HG02970 (cell line): ENCODE results near the gene OCIAD2.
A peak's percentile ranks its signal among the peaks of the same experiment; 100 is the strongest.
"Not testable (repeated sequence)": the region's sequence is repeated elsewhere in the genome, so short reads cannot be mapped to it uniquely, and the experiment has no call there.

Source experiments
- ATAC-seq: cut with Tn5 transposase; IDR thresholded peaks from one replicate; pipeline ENCODE4 v1.9.1; 2021; ENCODE audit warnings: mild to moderate bottlenecking, moderate library complexity, moderate number of reproducible peaks; ENCODE audit not compliant: unreplicated experiment, low FRiP score

The OCIAD2 gene

GRCh38 chr4:48906206-48907173, at the start of gene OCIAD2:
Gene OCIAD2, minus strand, starts transcription at chr4:48906774. Its CDS starts 2,225 bp downstream, at chr4:48904549.
- ATAC-seq: peak; percentile 62

- ATAC-seq: no peak
Observed at GRCh38 chr4:48954314-48954713, 47.7 kb upstream of the OCIAD2 start.

- ATAC-seq: no peak
Observed at GRCh38 chr4:48949518-48950219, 43.1 kb upstream of the OCIAD2 start.

GRCh38 chr4:48949086-48949485, 42.5 kb upstream of the OCIAD2 start:
- no peak for ATAC-seq

- ATAC-seq: no peak
Observed at GRCh38 chr4:48947731-48948130, 41.2 kb upstream of the OCIAD2 start.

GRCh38 chr4:48945981-48946380, 39.4 kb upstream of the OCIAD2 start:
- no peak for ATAC-seq

- no peak for ATAC-seq
Observed at GRCh38 chr4:48944756-48945241, 38.2 kb upstream of the OCIAD2 start.

- no peak for ATAC-seq
Observed at GRCh38 chr4:48944252-48944651, 37.7 kb upstream of the OCIAD2 start.

GRCh38 chr4:48943387-48943786, 36.8 kb upstream of the OCIAD2 start:
- no peak for ATAC-seq

- ATAC-seq: no peak
Observed at GRCh38 chr4:48939785-48940184, 33.2 kb upstream of the OCIAD2 start.

GRCh38 chr4:48938831-48939230, 32.3 kb upstream of the OCIAD2 start:
- ATAC-seq: no peak

GRCh38 chr4:48937033-48937432, 30.5 kb upstream of the OCIAD2 start:
- ATAC-seq: no peak

- ATAC-seq: no peak
Observed at GRCh38 chr4:48931459-48931858, 24.9 kb upstream of the OCIAD2 start.

- ATAC-seq: no peak
Observed at GRCh38 chr4:48930654-48931053, 24.1 kb upstream of the OCIAD2 start.

- no peak for ATAC-seq
Observed at GRCh38 chr4:48924416-48924815, 17.8 kb upstream of the OCIAD2 start.

GRCh38 chr4:48923065-48923464, 16.5 kb upstream of the OCIAD2 start:
- not testable (repeated sequence) for ATAC-seq

GRCh38 chr4:48914311-48914710, 7.7 kb upstream of the OCIAD2 start:
- no peak for ATAC-seq

GRCh38 chr4:48913346-48913745, 6.8 kb upstream of the OCIAD2 start:
- ATAC-seq: no peak

GRCh38 chr4:48912349-48912748, 5.8 kb upstream of the OCIAD2 start:
- ATAC-seq: no peak

GRCh38 chr4:48910511-48910910, 3.9 kb upstream of the OCIAD2 start:
- ATAC-seq: no peak

GRCh38 chr4:48909697-48910096, 3.1 kb upstream of the OCIAD2 start:
- ATAC-seq: no peak
